GM21515 (cell line): Measurements from ENCODE around the gene NIPSNAP2.
"Not testable (repeated sequence)": the region's sequence is repeated elsewhere in the genome, so short reads cannot be mapped to it uniquely, and the experiment has no call there.

Source experiments
- ATAC-seq: cut with Tn5 transposase; IDR thresholded peaks from one replicate; pipeline ENCODE4 v1.9.1; 2021; ENCODE audit not compliant: unreplicated experiment

NIPSNAP2 gene

DNA sequence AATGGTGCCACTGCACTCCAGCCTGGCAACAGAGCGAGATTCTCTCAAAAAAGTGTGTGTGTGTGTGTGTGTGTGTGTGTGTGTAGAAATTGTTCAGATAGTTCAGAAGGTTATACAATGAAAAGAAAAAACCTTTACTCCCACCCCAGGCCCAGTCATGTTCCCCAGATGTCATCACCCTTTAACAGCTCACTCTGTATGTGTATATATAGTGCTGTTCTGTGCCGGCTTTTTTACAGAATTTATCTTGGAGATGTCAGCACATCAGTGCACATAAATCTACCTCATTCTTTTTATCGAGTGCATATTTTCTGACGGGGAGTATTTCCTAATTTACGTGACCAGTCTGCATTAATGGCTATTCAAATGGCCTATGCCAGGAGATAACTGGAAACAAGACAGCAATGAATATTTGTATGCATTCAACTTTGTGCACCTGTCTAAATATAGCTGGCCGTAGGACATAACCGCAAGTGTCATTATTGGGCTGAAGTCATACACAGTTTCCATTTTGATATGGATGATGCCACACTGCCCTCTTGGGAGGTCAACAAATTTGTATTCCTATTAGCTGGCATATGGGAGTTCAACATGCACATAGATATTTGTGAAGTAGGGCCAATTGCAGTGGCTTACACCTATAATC, 11.7 kb downstream of the NIPSNAP2 start:
- ATAC-seq: no peak

DNA sequence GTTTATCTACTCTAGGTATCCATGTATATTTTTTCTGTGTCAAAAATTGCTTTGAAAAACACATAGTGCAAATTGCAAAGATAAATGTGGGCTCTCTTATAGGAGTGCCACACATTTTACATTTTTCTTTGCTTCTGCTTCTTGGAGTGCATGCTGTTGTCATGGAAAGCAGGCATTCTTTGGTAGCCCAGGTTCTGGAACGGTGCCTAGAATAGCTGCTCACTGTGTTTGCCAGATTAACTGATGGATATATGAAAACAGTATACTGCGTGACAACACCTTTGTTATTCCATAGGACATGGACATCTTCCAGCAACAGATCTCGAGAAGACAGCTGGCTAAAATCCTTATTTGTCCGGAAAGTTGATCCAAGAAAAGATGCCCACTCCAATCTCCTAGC, 13.4 kb downstream of the NIPSNAP2 start:
- no peak for ATAC-seq

DNA sequence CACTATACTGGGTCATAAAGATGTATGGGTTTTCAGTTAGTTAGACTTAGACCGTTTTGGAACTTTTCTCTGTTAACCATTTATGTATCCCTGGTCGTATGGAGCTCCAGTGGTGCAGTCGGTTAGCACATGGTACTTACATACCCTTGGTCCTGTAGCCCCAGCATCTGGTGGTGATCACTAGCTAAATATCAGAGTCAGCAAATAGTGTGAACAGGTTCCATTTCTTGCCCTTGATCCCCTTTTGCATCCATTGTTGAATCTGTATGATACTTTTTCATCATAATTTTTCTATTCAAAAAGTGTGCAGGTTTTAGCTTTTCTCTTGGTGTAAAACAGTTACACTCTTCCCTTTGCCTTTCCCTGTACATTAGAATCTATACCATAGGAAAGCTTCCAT, 15.9 kb downstream of the NIPSNAP2 start:
- ATAC-seq: no peak

DNA sequence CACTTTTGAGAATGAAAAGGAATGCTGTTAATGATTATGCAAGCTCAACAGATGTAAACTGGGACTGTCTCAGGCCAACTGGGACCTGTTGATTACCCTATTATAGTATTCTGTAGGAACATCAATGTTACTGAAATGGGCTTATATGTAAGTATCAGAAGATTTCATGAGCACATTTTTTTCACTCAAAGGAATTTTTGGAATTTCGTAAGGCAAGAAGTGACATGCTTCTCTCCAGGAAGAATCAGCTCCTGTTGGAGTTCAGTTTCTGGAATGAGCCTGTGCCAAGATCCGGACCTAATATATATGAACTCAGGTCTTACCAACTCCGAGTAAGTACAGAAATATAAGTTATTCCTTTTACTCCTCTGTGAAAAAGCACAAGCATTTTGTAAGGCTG, 19.2 kb downstream of the NIPSNAP2 start:
- ATAC-seq: no peak

DNA sequence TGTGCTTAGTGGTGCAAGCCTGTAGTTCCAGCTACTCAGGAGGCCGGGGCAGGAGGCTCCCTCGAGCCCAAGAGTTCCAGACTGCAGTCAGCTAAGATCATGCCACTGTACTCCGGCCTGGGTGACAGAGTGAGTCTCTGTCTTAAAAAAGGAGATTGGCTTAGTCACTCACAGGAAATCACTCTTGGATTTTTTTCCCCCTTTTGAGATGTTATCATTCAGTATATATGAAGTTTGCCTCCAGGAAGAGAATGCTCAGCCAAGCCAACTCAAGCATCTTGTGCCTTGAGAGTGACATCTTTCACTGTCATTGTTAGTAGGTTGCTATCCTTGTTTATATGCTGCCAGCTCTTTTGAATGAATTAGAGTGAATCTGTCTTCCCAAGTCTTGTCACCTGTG, 28.0 kb downstream of the NIPSNAP2 start:
- no peak for ATAC-seq

DNA sequence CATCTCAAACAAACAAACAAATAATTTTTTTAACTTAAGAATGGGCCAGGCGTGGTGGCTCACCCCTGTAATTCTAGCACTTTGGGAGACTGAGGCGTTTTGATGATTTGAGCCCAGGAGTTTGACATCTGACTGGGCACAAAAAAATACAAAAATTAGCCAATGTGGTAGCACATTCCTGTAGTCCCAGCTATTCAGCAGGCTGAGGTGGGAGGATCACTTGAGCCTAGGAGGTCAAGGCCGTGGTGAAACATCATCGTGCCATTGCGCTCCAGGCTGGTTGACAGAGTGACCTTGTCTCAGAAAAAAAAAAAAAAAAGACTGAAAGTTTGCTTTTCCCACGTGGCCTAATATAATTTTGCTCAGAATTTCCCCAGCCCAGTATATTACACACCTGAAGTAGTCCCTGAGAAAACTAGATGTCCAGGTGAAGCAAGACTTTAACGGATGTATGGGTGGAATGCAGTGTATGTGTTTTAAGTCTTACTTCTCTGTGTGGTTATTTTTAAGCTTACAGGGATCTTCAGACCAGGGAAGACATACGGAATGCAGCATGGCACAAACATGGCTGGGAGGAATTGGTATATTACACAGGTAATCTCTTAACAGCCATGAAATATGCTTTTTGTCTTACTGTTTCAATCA, 32.6 kb downstream of the NIPSNAP2 start:
- ATAC-seq: no peak

DNA sequence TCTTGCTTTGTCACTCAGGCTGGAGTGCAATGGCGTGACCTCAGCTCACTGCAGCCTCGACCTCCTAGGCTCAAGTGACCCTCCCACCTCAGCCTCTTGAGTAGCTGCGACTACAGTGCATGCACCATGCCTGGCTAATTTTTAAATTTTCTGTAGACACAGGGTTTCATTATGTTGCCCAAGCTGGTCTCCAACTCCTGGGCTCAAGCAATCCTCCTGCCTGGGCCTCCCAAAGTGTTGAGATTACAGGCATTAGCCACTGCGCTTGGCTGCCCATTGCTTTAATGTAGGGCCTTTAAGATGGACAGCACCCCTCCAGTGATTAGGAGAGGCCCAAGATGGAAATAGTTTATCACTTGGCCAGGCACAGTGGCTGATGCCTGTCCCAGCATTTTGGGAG, 39.4 kb downstream of the NIPSNAP2 start:
- no peak for ATAC-seq

DNA sequence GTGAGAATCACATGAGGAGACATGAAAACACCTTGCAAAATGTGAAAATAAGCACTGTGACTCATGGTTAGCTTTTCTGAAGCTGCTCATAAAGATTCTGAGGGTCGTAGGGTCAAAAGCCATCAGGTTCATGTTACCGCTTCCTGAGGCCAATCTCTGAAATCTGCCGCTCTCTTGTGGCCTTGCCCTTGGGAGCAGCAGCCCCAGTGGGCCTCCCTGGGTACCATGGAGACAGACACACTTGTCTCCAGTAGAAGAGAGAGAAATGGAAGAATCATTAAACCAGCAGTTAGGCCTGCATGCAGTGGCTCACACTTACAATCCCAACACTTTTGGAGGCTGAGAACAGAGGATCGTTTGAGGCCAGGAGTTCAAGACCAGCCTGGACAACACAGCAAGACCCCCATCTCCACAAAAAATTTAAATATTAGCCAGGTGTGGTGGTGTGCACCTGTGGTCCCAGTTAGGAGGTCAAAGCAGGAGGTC, 42.8 kb downstream of the NIPSNAP2 start:
- no peak for ATAC-seq

DNA sequence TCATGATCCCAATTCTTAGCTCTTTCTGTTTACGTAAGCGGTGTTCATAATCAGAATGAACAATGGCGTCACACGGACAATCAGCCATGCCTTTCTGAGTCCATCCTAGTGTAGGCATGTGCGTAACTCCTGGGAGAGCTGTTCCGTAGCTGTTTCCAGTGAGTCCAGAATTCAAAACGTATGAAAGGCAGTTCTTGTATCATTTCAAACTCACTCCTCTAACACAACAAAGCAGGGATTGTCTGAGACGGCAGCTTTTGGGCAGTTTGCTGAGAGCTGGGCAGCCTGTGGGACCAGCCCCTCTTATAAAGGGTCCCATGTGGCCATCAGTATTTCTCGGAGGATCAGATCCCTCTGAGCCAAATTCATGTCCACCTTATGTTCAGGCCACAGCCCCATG, 43.5 kb downstream of the NIPSNAP2 start:
- ATAC-seq: no peak

DNA sequence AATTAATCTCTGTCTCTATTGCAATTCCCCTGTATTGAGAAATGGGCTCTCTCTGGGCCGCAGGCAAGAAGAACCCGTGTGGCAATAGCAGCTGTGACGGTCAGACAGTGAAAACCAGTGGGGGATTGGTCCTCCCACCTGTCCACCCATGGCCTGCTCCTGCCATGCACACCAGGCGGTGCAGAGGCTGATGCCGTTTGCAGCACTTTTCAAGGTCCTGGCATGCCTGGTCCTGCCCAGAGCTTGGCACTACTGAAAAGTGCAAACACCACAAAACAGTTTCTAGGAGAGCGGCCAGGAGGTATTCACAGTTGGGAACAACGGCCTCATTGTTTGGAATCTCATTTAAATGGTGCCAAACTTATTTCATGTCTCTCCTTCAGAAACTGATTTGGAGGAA, 45.3 kb downstream of the NIPSNAP2 start:
- no peak for ATAC-seq

DNA sequence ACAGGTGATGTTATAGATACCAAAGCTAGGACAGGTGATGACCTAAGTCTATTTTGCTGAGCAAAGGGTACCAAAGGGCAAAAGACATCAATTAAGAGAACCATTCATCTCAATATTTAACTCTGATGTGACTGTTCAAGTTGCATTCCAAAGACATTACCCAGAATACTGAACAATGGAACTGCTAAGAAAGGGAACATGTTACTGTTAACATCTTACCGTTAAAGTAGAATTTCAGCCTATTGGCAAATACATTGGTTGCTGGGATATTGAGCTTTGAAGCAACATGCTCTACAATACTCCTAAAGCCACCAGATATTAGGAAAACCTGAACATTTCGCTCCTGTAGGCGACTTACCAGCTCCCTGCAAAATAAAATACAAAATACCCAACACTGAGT, 52.6 kb downstream of the NIPSNAP2 start:
- not testable (repeated sequence) for ATAC-seq

DNA sequence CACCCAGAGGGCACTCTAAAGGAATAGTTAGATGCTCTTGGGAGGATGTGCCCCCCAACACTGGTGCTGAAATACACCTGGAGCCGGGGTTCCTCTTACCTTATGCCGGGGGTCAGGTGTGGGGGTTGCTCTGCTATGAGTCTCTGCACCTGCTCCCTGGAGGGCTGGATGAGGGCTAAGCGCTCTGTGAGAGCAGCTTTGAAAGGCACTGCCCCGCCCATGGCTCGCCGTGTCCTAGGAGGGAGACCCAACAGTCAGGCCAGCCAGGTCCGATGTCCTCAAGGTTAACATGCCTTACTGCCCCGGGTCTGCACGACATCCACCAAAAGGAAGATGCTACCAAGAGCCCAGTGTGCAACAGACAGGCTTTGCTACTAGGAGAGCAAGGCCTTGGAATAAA, 55.1 kb downstream of the NIPSNAP2 start:
- no peak for ATAC-seq

DNA sequence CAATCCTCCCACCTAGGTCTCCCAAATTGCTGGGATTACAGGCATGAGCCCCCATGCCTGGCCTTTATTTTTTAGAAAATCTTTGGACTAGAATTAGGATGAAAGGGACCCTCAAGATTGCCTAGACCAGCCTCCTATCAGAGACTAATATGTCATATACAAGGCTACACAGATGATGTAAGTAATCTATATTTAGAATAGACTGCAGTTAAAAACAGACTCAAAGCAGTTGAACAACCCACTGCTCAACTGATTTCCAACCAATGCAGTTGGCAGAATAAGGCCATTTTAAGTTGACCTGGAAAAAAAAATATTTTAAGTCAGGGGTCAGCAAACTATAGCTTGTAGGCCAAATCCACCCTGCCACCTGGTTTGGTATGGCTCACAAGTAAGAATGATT, 59.1 kb downstream of the NIPSNAP2 start:
- no peak for ATAC-seq

DNA sequence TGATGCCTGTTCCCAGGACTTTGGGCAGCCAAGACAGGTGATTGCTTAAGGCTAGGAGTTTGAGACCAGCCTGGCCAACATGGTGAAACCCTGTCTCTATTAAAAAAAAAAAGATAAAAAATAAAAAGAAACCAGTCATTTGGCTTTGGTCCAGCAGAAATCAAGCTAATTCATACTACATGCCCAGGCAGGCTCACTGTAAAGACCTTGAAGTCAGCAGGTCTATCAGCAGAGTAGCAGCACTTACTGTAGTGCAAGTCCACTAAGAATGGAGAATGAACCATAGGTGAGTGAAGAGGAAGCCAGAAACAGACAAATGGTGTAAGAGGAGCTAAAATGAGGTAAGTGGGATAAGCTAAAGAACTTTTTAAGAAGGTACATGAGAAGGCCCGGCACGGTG, 62.2 kb downstream of the NIPSNAP2 start:
- no peak for ATAC-seq

DNA sequence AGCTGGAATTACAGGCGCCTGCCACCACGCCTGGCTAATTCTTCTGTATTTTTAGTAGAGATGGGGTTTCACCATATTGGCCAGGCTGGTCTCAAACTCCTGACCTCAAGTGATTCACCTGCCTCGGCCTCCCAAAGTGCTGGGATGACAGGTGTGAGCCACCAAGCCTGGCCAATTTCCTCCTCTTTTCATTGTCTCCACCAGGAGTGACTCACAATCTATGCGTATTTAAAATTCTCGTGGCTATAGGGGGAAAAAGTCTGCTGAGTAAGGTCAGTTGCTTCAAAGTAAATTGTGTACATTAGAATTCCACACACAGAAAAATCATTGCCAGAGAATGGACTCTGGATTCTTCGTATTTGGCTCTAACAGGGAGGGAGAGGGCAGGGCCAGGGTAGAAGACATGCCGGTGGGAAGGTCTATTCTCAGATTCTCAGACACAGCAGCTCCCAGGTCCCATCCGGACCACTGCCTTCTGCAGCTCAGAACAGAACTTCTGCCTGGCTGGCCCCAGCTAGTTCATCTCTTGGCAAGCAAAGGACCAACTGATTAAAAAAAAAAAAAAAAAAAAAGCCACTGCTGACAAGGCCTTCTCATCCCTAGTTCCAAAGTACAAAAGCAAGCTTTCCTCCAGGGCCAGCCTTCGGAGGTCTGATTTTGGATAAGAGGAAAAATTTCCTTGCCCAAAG, 64.7 kb downstream of the NIPSNAP2 start:
- ATAC-seq: no peak

DNA sequence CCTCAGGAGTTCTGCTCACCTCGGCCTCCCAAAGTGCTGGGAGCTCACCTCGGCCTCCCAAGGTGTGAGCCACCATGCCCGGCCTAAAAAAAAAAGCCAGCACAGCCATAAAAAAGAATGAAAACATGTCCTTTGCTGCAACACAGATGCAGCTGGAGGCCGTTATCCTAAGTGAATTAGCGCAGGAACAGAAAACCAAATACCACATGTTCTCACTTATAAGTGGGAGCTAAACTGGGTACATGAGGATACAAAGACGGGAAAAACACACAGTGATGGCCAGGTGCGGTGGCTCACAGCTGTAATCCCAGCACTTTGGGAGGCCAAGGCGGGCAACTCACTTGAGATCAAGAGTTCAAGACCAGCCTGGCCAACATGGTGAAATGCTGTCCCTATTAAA, 66.0 kb downstream of the NIPSNAP2 start:
- no peak for ATAC-seq

DNA sequence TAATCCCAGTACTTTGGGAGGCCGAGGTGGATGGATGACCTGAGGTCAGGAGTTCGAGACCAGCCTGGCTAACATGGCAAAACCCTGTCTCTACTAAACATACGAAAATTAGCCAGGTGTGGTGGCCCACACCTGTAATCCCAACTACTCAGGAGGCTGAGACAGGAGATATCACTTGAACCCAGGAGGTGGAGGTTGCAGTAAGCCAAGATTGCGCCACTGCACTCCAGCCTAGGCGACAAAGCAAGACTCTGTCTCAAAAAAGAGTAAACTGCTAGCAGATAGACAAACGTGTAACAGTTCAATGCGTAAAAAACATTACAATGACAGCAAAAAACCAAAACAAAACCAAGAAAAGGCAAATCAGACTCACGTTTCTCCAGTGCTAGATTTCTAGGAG, 67.2 kb downstream of the NIPSNAP2 start:
- ATAC-seq: not testable (repeated sequence)

DNA sequence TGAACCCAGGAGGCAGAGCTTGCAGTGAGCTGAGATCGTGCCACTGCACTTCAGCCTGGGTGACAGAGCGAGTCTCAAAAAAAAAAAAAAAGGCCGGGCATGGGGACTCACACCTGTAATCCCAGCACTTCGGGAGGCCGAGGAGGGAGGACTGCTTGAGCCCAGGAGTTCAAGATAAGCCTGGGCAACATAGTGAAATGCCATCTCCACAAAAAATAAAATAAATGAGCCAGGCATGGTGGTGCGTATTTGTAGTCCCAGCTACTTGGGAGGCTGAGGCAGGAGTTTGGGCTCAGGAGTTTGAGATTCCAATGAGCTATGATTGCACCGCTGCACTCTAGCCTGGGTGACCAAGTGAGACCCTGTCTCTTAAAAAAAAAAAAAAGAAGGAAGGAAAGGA, 68.2 kb downstream of the NIPSNAP2 start:
- ATAC-seq: not testable (repeated sequence)

DNA sequence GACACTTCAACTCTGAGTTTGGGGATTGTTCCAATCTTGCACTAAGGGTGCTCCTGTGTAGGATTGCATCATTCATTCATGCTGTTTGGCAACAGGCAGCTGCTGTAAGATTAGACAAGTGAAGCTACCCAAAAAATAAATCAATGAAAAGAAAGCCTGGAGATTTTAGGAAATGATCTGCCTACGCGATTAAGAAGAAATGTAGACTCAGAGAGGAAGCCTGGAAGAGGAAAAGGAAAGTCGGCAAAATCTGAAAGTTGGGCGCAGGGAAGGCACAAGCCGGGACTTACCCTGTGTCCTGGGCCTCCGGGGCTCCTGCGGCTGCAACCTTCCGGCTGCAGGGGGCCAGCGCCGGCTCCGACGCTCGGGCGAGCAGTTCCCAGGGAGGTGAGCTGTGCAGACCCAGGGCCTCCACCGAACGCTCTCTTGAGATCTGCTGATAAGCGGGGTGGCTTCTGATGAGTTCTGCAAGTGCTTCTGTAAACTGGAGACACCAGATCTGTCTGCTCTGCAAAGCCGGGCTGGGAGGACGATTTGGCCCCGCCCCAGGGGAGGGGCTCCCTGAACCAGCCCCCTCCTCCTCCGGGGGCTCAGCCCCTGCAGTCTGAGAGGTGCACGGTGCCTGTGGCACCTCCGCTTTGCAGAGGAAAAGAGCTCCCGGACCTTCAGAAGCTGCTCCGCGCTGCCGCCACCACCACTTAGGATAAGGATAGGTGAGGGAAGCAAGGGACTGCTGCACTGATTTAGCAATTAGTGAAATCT, 69.5 kb downstream of the NIPSNAP2 start:
- ATAC-seq: peak; percentile 97

DNA sequence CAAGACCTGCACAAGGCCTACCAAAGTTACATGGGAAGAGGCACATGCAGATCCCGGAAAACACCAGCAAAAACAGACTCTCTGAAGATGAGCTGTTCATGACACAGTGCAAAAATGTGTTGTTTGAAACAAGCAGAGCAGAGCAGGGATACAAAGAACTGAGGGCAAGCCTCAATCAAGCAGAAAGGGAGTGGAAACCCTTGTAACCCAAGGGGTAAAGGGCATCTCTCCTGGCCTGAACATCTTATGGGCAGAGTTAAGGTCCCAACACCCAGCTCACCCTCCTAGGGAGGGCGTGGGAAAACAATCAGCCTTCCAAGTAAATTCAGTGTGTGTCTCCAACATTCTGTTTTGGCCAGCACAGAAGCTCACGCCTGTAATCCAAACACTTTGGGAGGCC, 76.3 kb downstream of the NIPSNAP2 start:
- no peak for ATAC-seq

DNA sequence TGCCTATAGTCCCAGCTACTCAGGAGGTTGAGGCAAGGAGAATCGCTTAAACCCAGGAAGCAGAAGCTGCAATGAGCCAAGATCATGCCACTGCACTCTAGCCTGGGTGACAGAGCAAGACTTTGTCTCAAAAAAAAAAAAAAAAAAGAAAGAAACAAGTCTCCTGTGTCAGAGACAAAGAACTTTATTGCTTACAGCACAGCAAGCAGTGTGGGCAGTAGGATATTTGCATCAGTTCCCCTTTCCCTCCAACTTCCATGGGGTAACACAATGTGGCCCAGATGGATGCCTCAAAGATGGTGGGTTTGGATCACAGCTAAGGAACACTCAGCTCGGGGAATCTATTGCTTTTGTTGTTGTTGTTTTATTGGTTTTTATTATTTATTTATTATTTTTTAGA, 81.4 kb downstream of the NIPSNAP2 start:
- not testable (repeated sequence) for ATAC-seq
